Measurements from ENCODE around the gene USP22.

Gene USP22

DNA sequence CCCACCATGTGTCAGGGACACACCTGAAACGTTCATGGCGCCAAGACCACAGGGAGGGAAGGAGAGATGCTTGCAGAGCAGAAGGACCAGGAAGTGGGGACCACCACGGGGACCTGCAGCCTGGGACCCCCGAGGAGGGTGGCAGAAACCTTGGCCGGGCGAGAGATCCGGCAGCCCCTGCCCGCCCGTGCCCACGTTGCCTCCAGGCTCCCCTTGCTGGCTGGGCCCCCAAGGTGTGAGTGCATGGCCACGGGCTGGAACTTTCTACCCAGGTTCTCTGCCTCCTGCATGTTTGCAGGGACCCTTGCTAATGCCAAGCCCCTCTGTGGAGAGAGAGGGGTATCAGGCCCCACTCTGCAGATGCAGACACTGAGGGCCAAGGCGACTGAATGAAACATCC is 50.4 kb downstream of the USP22 start:
- no peak overlapping the region for H2AFZ ChIP-seq (ENCODE audit: low read length)
- no peak overlapping the region for H3K4me2 ChIP-seq (ENCODE audit: low read depth, low read length)
- no peak for DNase-seq

DNA sequence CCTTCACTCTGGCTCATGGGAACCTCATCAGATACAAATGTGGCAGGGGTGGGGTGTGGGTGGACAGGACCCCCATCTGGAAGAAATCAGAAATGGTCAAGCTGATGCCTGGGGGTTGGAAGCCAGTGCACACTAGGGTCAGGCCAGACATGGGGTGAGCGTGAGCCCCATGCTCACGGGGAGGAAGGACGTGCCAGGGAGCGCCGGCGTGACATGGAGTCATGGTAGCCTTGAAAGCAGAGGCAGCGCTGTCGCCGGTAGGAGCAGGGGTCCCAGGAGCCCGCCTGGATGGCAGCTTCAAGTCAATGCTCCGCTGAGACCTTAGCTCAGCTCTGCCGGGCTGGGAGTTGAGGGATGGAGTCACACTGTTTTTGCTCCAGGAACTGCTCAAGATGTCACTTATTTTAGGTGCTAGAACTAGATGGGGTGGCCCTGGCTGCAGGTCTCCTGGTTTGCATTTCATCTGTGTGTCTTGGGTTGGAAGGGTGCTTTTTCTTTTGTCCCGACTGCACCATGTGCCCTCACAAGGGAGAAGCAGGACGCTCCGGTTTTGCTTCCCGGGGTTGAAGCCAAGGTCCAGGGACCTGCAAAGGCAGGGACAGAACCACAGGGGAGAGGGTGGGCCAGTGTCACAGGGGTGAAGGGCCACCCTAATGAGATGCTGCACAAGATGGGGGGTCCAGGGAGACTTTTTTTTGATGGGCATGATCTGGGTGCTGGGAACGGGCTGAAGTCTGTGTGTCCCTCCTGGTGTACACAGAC is 51.4 kb downstream of the USP22 start:
- Histone ChIP-seq H3K9me2 (replicated peaks; ENCODE audit: insufficient read depth, low read length) (no peaks in the 10 kb centered on the region), H3K9me3 (replicated peaks; ENCODE audit: insufficient read depth, low read length) (no peaks in the 10 kb centered on the region), H4K20me1 (ENCODE audit: insufficient read depth, low read length) (no peaks in the 10 kb centered on the region), H3K9ac (ENCODE audit: low read length) (no peak overlapping the region), H3K36me3 (replicated peaks; ENCODE audit: insufficient read depth, low read length) (no peaks in the 10 kb centered on the region), H3K27ac (ENCODE audit: low read length) (no peak overlapping the region), H2AFZ (ENCODE audit: low read length) (no peak overlapping the region), H3K79me2 (ENCODE audit: low read length) (no peaks in the 10 kb centered on the region), H3K4me2 (ENCODE audit: low read depth, low read length) (no peak overlapping the region), H3K4me1 (ENCODE audit: low read length) (no peaks in the 10 kb centered on the region), H3K4me3 (ENCODE audit: low read length) (no peak overlapping the region), H3F3A (ENCODE audit: insufficient read depth, low read length) (no peaks in the 10 kb centered on the region), H3K27me3 (replicated peaks; ENCODE audit: insufficient read depth, low read length) (no peaks in the 10 kb centered on the region)
- no peak for DNase-seq
- TF ChIP-seq EZH2 (optimal IDR thresholded peaks at IDR 0.05; ENCODE audit: low read depth, low read length), result no peak
- TF ChIP-seq EZH2phosphoT487 (IDR thresholded peaks at IDR 0.05; ENCODE audit: low read length), result no peak
- TF ChIP-seq, protein P1, sequence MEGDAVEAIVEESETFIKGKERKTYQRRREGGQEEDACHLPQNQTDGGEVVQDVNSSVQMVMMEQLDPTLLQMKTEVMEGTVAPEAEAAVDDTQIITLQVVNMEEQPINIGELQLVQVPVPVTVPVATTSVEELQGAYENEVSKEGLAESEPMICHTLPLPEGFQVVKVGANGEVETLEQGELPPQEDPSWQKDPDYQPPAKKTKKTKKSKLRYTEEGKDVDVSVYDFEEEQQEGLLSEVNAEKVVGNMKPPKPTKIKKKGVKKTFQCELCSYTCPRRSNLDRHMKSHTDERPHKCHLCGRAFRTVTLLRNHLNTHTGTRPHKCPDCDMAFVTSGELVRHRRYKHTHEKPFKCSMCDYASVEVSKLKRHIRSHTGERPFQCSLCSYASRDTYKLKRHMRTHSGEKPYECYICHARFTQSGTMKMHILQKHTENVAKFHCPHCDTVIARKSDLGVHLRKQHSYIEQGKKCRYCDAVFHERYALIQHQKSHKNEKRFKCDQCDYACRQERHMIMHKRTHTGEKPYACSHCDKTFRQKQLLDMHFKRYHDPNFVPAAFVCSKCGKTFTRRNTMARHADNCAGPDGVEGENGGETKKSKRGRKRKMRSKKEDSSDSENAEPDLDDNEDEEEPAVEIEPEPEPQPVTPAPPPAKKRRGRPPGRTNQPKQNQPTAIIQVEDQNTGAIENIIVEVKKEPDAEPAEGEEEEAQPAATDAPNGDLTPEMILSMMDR (IDR thresholded peaks at IDR 0.05; ENCODE audit: low read length), result no peak

More for the DNA sequence above, 50.4 kb downstream of the USP22 start:
- no peaks in the 10 kb centered on the region for H4K20me1 ChIP-seq (ENCODE audit: insufficient read depth, low read length)
- H3K27ac ChIP-seq (ENCODE audit: low read length), result no peak overlapping the region
- no peaks in the 10 kb centered on the region for H3K36me3 ChIP-seq (replicated peaks; ENCODE audit: insufficient read depth, low read length)
- no peaks in the 10 kb centered on the region for H3K4me1 ChIP-seq (ENCODE audit: low read length)
- H3F3A ChIP-seq (ENCODE audit: insufficient read depth, low read length), result no peaks in the 10 kb centered on the region
- H3K79me2 ChIP-seq (ENCODE audit: low read length), result no peaks in the 10 kb centered on the region
- no peak overlapping the region for H3K9ac ChIP-seq (ENCODE audit: low read length)
- no peaks in the 10 kb centered on the region for H3K9me2 ChIP-seq (replicated peaks; ENCODE audit: insufficient read depth, low read length)
- no peaks in the 10 kb centered on the region for H3K9me3 ChIP-seq (replicated peaks; ENCODE audit: insufficient read depth, low read length)
- H3K4me3 ChIP-seq (ENCODE audit: low read length), result no peak overlapping the region
- H3K27me3 ChIP-seq (replicated peaks; ENCODE audit: insufficient read depth, low read length), result no peaks in the 10 kb centered on the region
- no peak for TF ChIP-seq EZH2 (optimal IDR thresholded peaks at IDR 0.05; ENCODE audit: low read depth, low read length)
- no peak for TF ChIP-seq EZH2phosphoT487 (IDR thresholded peaks at IDR 0.05; ENCODE audit: low read length)
- TF ChIP-seq, protein P1 (IDR thresholded peaks at IDR 0.05; ENCODE audit: low read length), result no peak

- no peaks in the 10 kb centered on the region for H3K4me1 ChIP-seq (ENCODE audit: low read length)
- H3K4me3 ChIP-seq (ENCODE audit: low read length), result no peak overlapping the region
- H3K79me2 ChIP-seq (ENCODE audit: low read length), result no peaks in the 10 kb centered on the region
- no peak overlapping the region for H3K27ac ChIP-seq (ENCODE audit: low read length)
- TF ChIP-seq, protein P1 (IDR thresholded peaks at IDR 0.05; ENCODE audit: low read length), result no peak
- TF ChIP-seq EZH2phosphoT487 (IDR thresholded peaks at IDR 0.05; ENCODE audit: low read length) (no peak), EZH2 (optimal IDR thresholded peaks at IDR 0.05; ENCODE audit: low read depth, low read length) (no peak)
- no peak for DNase-seq
- no peaks in the 10 kb centered on the region for H3K9me2 ChIP-seq (replicated peaks; ENCODE audit: insufficient read depth, low read length)
- H2AFZ ChIP-seq (ENCODE audit: low read length), result no peak overlapping the region
- H3F3A ChIP-seq (ENCODE audit: insufficient read depth, low read length), result no peaks in the 10 kb centered on the region
- no peaks in the 10 kb centered on the region for H4K20me1 ChIP-seq (ENCODE audit: insufficient read depth, low read length)
- H3K36me3 ChIP-seq (replicated peaks; ENCODE audit: insufficient read depth, low read length), result no peaks in the 10 kb centered on the region
- no peaks in the 10 kb centered on the region for H3K27me3 ChIP-seq (replicated peaks; ENCODE audit: insufficient read depth, low read length)
- H3K4me2 ChIP-seq (ENCODE audit: low read depth, low read length), result no peak overlapping the region
- no peaks in the 10 kb centered on the region for H3K9me3 ChIP-seq (replicated peaks; ENCODE audit: insufficient read depth, low read length)
- H3K9ac ChIP-seq (ENCODE audit: low read length), result no peak overlapping the region
These were observed 52.6 kb downstream of the USP22 start for GRCh38 chr17:20989991-20990855.
